Dedifferentiated amniotic fluid mesenchymal stem cell (primary cell): ENCODE measurements around the gene C14orf119.

ENCODE experiments used
- DNase-seq: peaks from one replicate; pipeline ENCODE4 v3.0.0-alpha.2; 2016; ENCODE audit errors: extremely low spot score

The C14orf119 gene

DNA sequence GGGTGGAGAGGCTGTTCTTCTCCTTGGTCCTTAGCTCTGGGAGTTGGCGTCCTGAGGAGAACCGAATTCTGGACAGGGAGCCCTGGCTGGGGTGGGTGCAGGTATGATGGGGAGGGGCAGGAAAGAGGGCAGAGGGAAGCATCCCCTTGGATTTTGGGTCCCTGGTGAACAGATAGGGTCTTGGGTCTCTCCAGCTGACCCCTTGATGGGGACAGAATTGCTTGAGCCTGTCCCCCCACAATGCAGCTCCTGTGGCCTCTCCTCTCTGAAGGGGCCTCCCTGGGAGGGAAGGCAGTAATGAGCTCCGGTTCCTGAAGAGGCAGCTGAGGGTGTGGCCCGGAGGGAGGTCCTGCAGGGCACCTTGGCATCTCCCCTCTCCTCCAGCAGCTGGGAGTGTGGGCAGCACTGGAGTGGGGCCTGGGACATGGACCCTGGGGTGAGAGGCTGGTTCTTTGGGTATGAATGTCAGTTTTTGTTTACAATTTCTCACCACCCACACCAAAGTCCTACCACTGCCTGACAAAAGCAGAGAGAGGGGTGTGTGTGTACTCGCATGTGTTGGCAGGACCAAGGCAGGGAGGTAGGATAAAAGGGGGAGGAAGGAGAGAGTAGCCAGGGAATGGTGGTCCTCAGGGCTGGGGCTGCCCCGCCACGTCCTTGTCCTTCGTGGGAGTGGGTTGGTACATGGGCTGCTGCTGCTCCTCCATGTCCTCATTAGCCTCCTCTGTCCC lies 31.4 kb downstream of the C14orf119 start:
- DNase-seq, result no peak

- no peak for DNase-seq
Observed at GRCh38 chr14:23127861-23128260, 32.6 kb downstream of the C14orf119 start.

DNA sequence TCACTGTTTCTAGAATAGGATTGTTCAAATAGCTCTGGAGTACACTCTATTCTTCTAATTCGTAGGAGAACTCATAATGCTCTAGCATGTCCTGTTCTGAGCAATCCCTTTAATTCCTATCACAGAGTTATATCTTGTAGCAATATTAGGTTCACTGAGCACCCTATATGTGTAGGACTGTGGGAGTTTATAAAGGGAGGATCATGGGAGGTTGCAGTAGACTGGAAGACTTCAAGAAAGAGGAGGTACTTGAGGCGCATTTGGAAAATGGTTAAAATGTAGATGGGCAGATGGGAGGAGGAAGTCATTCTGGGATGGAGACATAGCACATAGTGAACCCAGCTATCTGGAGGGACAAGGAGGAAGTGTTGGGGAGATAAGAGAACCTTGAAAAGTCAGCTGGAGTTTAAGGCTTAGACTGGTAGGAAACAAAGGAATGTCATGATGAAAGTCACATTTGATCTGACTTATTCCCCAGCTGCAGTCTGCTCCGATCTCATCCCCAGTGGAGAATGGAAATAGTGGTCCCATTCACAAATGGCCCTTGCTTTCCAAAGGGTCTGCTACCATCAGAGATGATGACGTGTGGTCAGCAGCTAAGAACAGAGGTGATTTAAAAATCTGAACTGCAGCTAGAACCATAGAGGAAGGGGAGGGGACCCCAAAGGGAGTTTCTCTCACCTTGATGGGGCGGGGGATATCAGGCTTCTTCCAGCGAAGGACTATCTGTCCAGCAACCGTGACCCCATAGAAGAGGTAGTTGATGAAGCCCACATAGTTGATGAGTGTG lies 33.9 kb downstream of the C14orf119 start:
- DNase-seq, result no peak

DNA sequence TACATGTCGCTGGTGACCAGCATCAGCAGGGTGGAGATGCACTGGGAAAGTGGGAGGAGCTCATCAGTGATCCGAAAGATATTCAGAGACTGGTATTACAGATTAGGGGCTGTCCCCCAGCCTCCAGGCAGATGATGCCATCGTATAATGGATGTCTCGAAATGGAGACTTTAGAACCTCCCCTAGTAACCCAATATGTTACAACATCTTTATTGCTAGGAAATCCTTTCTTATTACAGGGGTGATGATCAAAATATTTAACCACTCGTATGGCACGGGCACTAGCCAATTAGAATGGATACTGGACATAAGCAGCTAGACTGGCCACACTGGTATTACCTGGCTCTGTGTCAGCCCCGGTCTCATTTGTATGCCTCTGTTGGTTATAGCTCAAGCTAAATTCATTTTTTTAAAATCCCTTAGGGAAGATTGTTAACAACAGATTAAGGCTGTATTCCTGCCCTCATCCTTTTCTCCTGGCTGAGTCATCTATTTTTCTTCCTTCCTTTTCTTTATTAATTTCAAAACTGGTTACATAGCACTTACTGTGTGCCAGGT lies 34.5 kb downstream of the C14orf119 start:
- no peak for DNase-seq

DNA sequence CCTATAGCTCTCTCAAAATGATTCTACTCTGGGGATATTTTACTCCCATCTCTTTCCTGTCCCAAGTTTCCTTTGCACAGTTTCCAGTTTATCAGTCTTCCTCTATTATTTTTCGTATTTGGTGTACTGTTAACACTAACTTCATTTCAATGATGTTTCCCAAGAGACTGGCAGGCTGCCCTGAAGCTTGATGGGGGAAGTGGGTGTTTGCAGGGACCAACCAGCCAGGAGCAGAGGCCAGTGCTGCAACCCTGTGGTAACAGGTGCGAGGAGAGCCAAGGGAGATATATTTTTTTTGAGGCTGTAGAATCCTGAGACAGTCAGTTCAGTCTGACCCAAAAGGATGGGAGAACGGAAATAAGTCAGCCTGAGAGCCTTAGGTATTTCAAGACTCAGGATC lies 35.6 kb downstream of the C14orf119 start:
- no peak for DNase-seq

DNA sequence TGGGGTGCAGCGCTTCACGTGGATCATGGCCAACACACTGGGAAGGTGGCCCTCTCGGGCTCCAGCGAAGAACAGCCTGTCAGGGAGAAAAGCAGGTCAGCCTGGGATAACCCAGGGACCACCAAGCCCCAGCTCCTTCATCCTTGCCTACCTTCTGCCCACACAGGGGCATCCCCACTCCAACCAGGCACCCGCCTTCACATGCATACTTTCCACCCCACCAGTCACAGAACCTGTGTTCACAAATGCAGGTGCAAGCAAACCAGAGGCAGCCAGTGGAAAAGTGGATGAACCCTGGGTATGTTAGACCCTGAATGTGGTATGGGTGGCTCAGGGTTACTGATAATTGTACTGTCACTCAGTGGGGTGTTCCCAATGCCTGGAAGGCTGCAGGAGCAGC lies 36.2 kb downstream of the C14orf119 start:
- no peak for DNase-seq

DNA sequence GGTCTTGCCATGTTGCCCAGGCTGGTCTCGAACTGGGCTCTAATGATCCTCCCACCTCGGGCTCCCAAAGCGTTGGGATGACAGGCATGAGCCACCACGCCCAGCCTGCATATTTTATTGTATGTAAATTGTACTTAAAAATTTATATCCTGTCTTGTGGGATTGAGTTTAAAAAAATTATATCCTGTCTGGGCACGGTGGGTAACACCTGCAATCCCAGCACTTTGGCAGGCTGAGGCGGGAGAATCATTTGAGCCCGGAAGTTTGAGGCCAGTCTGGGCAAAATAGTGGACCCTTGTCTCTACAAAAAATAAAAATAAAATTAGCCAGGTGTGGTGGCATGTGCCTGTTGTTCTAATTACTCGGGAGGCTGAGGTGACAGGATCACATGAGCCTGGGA lies 37.7 kb downstream of the C14orf119 start:
- no peak for DNase-seq

DNA sequence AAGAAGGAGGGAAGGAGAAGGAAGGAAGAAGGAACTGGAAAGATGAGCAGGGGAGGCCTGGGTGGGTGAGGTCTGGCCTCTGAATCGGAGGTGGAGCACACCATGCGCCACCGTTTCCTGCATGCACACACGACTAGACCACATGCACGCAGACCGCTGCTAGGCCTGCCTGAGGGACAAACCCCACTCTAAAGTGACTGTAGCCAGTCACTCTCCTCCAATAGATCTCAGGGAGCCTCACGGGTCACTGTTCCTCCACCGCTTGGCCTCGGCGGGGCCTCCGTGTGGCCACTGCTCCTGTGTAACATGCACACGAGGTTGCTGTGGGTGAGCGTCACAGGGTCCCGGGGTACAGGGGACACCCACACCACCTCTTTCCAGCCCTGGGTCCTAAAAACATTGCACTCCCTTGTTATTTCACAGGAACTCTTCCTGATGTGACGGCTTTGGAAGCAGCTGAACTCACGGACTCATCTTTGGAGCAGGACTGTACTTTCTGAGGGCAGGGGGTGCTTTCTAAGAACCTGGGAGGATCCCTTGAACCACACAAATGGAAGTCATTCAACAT lies 41.3 kb downstream of the C14orf119 start:
- DNase-seq, result no peak

GRCh38 chr14:23137192-23137812 lies 42.0 kb downstream of the C14orf119 start:
- DNase-seq, result no peak

GRCh38 chr14:23137813-23138535 lies 42.7 kb downstream of the C14orf119 start:
- DNase-seq, result no peak

GRCh38 chr14:23139874-23140273 lies 44.6 kb downstream of the C14orf119 start:
- no peak for DNase-seq

DNA sequence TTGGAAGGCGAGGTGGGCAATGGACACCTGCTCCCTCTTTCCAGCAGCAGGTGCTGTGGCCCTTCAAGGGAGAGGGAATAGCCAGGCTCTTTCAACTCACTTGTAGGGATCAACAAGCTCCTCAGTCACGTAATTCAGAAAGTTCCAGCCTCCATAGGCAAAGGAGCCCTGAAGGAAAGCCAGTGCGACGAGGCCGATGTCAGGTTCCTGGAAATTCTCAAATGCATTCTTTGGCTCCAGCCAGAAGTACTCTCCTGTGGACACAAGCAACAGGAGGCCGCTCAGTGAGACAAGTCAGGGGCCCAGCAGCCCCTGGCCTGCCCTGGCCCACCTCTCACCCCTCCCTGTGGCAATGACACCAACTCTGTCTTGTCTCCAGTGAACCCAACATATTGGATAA lies 45.1 kb downstream of the C14orf119 start:
- DNase-seq, result no peak

- peak; percentile 84 for DNase-seq
Observed at GRCh38 chr14:23141706-23142444, 46.6 kb downstream of the C14orf119 start.

- no peak for DNase-seq
Observed at GRCh38 chr14:23142826-23143225, 47.5 kb downstream of the C14orf119 start.

DNA sequence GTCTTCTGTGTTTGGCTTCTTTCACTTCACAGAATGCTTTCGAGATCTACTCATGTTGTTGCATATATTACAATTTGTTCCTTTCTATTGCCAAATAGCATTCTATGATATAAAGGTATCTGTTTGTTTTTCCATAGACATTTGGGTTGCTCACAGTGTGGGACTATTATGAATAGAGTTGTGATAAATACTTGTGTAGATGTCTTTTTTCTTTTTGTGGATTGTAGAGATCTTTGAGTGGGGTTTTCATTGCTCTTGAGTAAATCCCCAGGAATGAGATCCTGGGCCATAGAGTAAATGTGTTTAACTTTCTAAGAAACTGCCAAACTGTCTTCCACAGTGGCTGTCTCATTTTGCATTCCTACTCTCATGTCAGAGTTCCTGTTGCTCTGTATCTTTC lies 48.6 kb downstream of the C14orf119 start:
- DNase-seq, result no peak

DNA sequence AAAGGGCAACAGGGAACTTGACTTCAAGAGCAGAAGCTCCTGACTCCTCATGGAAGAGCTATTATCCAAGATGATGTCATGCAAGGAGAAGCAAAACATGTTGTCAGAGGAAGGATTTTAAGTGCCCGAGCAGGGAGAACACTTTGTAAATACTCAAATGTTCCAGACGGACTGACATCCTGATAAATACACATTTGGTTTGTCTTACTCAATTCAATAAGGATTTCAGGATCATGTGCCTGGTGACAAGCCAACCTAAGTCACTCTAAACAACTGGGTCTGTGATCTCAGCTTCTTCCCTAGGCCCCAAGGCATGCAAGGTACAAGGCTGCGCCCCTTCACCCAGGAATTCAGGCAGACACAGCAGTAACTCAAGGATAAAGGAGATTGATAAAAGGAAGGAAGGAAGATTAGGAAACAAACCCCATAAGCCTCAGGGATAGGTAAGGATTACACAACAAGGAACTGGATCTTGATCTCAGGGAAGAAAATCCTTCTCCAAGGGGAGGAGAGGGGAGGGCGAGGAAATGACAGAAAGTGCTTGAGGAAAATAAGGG lies 50.6 kb downstream of the C14orf119 start:
- DNase-seq, result no peak

DNA sequence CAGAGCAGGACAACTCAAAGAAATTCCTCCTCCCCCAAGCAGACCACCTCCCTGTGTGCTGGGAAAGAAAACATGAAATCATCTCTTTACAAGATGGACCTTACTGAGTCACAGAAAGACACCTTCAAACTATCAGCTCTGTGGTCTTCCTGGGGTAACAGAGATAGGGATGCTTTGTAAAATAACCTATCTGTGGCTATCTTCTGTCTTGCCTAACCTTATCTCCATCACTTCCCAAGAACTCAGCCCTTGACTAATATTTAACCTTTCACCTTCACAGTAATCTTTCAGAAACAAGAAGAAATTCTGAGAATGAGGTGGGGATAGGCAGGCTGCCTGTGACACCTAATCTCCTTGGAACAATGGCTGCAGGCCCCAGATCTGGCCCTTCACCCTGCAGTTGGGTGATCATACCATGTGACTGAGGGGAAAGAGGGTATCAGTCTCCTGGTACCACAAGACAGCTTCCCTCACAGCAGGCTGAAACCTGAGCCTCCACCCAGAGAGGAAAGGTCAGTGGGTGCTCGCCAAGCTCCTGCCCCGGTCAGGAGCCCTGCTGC lies 51.1 kb downstream of the C14orf119 start:
- no peak for DNase-seq

- DNase-seq, result no peak
Observed at GRCh38 chr14:23146980-23147379, 51.7 kb downstream of the C14orf119 start.

DNA sequence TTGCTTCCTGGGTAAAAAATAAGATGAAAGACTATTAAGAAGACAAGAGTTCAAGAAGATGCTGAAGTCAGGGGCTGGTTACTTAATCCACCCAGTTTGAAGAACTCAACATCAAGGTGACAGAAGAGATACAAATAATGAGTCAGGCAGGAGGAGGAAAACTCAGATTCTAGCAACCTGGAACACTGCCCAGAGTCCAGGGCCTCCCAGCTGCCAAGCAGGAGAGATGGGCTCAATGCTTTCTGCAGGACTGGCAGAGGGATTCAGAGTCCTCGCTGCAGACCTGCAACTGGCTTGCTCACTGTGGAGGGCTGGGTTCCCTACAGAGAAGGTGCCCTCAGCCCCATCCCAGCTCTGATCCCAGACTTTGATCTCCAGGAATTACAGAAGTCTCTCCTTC lies 52.4 kb downstream of the C14orf119 start:
- no peak for DNase-seq

- DNase-seq, result no peak
Observed at GRCh38 chr14:23148591-23149249, 53.4 kb downstream of the C14orf119 start.
